HG03342 (cell line): ENCODE data around the gene CCDC186.
A peak's percentile ranks its signal among the peaks of the same experiment; 100 is the strongest.
"Not testable (repeated sequence)": the region's sequence is repeated elsewhere in the genome, so short reads cannot be mapped to it uniquely, and the experiment has no call there.

Experiments
- ATAC-seq: cut with Tn5 transposase; IDR thresholded peaks from one replicate; pipeline ENCODE4 v1.9.1; 2021; ENCODE audit warnings: mild to moderate bottlenecking, moderate library complexity; ENCODE audit not compliant: unreplicated experiment

Gene CCDC186

DNA sequence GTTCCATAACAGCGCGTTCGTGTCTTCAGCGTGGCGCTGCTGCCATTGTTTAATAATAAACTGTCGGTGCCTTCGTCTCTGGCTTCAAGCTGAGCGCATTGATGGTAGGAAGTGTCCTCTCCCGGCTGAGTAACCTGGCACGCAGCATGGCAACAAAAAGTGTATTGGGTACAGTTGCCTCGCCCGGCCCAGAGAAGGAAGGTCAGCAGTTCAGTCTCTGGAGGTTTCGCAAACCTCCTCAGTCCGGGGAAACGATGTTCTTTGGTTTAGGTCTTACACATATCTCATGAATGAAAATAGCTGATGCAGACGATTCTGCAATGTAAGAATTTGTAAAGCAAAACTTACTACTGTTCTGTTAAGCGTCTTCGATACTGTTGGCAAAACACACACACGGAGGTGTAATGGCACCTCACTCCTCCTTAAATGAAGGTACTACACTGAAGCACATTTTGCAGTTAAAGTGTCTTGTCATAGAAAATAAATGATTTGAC lies 739 bp upstream of the CCDC186 start:
- ATAC-seq, result no peak

DNA sequence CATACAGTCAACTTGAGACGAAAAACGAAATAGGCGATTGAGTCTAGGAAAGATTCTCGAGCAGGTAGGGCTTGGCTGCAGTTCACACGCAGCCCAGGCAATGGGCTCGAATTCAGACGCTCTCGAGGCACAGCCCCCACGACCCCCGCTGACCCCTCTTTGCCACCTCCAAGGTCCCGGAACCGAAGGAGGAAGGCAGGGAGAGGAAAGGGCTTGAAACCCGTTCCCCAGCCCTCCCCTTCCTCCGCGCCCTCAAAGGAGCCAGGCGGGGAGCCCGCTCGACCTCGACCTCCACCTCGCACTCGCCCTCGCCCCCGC lies 441 bp downstream of the CCDC186 start:
- ATAC-seq, result no peak

DNA sequence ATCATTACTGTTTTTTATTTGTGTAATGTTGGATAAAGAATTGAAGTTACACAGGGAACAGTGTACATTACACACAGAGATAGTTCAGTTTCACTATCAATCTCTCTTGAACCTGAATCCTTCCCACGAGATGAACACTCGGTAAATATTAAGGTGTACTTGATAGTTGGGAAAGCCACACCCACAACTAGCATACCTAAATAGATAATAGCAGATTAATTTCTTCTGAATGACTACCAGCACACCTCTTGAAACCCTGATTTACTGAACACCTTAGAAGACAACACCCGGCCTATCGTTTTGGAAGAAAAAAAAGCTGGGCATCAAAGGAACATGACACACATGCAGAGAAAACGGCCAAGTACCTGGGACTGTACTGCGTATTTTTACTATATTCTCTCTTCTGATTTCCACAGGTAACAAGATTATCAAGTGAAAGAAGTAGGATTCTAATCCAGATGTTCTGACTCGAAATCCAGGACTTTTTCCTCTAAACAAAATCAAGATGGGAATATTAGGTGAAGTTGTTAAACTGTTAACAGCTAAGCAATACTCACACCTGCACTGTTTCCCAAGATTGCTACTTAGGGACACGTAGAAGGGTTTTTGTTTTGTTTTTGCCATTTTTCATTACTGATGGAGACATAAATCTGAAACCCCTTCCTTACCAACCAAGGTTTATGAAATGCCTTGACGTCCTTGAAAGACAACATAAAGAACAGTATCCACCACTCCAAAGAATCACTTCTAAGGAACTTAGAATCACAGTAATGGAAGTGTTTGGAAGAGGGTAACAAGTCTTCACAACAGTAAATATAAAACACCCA lies 1.0 kb downstream of the CCDC186 start:
- no peak for ATAC-seq

DNA sequence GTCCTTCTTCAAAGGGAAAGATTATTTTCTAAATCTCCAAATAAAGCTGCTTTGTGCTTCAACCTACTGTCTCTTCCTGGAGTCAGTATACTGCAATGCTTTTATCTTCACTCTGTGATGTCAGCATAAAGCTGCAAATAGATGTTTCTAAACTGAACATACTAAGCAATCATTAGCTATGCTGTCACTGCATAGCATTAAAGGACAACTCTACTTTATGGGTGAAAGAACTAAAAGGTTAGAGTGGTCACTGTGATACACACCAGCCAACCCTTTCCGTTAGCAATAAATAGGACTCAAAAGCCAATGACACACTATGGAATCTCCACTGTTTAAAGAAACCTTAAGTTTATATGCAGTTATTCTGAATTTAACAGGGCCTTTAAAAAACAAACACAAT lies 1.8 kb downstream of the CCDC186 start:
- ATAC-seq, result no peak

DNA sequence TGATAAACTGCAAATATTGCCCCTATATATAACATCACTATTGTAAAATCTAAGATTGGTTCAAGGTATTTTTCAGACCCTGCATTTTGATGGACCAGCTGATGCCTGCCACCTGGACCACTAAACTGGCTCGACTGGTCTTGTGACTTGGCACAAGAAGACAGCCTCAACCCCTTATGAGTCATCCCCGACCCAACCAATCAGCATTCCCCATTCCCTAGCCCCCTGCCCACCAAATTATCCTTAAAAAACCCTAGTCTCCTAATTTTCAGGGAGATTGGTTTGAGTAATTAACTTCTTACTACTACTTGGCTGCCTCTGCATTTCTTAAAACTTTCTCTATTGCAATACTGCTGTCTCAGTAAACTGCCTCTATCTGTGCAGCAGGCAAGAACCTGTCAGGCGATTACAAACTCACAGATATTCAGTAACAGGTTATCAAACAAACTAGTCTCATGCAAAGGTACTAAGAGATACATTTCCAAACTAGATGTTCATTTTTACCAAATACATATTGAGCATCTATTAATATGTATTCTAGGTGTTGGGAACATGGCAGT lies 5.5 kb downstream of the CCDC186 start:
- no peak for ATAC-seq

DNA sequence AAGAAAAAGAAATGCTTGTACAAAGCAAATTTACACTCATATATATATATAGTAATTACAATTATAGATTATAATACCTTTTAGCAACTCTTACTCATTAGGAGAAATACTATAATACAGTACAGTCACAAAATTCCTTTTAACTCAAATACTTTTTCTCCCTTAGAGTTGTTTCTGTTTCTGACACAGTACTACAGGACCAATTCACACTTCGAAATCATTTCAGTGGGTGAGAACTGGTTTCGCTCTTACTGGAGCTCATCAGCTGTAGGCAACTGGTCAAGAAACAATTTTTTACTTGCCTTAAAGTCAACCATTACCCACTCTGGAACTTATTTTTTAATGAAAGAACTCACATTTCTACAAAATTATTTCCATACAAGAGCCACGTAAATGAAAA lies 6.0 kb downstream of the CCDC186 start:
- no peak for ATAC-seq

DNA sequence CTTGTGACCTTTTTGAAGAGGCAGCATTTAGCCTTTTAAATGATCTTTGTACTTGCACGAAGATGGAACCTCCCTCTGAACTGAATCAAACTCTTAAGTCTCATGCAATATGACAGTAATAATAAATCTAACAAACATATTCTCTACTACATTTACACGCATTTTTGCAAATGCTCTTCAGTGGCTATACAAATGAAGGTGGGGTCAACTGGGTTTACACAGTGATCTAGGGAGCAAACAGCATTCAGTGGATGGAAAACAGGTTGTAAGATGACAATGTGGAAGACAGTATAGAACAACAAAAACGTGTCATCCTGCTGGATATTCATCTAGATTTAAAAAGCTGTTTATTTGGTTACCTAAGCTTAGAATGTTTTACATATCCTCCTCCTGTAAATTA lies 7.5 kb downstream of the CCDC186 start:
- ATAC-seq, result no peak

DNA sequence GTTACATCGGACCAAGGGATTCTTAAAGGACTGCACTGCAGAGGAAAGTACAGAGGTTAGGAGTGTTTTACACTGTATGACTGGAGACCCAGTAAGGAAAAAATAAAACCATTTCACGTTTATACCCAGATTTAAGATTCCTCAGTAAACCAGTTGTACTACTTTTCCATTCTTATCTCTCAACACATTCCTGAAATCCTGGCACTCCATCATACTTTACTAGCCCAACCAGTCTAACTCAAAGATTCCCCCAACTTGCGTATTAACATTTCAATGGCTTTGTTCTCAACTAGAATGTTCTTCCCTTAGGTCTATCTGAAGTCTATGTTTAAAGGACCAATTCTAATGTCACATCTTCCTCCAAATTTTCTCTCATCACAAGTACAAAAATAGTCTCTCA lies 8.0 kb downstream of the CCDC186 start:
- no peak for ATAC-seq

DNA sequence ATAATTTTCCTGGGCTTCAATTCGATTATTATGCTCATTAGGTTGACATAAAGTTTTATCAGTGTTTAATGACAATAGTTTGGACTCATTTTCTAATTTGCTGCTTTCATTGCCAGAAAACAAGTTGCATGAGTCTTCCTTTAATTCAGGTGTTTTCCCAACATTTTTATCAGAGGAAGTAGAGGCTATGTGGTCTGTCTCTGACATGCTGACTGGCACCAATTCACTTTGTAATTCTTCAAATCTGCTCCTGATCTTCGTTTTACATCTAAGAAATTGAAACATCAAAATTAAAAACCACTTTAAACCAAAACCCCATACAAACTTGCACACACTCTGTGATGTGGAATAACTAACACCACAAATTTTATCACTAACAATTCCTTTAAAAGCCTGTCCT lies 10.9 kb downstream of the CCDC186 start:
- no peak for ATAC-seq

DNA sequence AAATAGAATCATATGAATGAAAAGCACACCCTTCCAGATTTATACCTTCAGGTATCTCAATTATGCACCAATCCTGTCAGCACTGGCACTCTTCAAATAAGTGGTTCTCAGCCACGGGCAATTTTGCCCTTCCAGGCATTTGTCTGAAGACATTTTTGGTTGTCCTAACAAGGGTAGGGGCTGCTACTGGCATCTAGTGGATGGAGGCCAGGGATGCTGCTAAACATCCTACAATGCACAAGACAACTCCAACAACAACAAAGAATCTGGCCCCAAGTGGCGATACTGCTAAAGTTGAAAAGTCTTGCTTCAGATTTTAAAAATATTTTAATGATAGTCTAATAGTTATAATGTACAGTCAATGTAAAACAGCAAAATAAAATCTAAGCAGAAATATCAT lies 16.1 kb downstream of the CCDC186 start:
- ATAC-seq, result no peak

DNA sequence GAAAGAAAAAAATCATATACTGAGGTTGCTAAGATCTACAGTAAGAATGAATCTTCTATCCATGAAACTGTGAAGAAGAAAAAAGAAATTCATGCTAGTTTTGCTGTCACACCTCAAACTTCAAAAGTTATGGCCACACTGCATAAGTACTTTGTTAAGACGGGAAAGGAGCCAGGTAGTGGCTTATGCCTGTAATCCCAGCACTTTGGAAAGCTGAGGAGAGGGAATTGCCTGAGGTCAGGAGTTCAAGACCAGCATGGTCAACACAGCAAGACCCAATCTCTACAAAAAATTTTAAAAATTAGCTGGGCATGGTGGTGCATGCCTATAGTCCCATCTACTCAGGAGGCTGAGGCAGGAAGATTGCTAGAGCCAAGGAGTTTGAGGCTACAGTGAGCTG lies 22.1 kb downstream of the CCDC186 start:
- ATAC-seq, result no peak

DNA sequence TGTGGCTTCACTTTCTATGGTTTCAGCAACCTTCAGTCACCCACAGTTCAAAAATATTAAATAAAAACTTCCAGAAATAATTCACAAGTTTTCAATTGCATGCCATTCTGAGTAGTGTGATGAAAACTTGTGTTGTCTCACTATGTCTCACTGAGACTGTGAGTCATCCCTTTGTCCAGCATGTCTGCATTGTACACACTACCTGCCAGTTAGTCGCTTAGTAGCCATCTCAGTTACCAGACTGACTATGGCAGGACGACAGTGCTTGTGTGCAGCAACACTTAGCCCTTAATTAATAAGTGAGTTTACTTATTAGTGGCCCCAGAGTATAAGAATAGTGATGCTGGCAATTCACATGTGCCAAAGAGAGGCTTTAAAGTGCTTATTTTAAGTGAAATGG lies 22.5 kb downstream of the CCDC186 start:
- no peak for ATAC-seq

DNA sequence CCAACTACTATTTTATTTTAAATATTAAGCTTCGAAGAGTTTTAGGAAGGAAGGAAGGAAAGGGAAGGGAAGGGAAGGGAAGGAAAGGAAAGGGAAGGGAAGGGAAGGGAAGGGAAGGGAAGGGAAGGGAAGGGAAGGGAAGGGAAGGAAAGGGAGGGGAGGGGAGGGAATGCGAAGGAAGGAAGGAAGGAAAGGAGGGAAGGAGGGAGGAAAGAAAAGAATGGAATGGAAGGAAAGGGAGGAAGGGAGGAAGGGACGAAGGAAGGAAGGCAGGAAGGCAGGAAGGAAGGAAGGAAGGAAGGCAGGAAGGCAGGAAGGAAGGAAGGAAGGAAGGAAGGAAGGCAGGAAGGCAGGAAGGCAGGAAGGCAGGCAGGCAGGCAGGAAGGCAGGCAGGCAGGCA lies 24.5 kb downstream of the CCDC186 start:
- not testable (repeated sequence) for ATAC-seq

DNA sequence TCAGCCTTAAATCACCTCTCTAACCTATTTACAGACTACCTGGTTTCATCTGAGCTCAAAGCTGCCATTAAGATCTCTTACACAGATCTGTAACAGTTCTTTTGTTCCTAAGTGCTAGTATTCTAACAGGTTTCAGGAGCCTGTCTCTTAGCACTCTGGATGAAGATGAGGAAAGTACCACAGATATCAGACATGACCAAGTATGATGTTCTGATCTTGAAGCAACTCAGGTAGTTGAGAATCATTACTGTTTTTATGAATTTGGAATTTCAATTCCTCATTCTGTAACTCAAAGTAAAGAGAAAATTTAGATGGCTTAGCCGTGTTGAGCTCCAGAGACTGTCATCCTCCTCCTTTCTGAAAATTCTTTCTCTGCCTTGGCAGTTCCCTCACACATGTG lies 30.8 kb downstream of the CCDC186 start:
- ATAC-seq, result no peak

DNA sequence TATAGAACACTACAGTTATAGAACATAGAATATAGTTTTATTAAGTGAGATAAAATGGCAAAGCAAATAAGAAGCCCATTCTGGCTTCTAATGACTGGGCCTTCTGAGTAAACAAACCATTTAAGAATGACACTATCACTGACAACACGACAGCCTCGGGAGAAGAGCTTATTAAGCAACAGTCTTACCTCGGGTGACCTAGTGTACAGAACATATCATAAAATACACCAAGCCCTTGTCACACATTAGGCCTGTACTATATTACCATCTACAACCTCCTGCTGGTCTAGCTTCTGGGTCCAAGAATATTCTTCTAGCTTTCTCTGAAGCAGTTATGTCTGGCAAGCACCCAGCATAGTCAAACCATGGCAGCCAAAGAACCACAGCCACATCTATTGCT lies 32.0 kb downstream of the CCDC186 start:
- no peak for ATAC-seq

DNA sequence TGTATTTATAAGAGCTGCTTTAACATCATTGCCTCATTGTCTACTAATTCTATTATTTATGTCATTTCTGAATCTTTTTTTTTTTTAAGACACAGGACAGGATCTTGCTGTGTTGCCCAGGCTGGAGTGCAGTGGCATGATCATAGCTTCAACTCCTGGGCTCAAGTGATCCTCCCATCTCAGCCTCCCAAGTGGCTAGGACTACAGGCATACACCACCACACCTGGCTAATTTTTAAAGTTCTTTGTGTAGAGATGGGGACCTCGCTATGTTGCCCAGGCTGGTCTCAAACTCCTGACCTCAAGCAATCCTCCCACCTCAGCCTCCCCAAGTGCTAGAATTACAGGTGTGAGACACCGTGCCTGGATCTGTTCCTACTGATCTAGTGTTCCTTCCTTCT lies 33.2 kb downstream of the CCDC186 start:
- ATAC-seq, result not testable (repeated sequence)

DNA sequence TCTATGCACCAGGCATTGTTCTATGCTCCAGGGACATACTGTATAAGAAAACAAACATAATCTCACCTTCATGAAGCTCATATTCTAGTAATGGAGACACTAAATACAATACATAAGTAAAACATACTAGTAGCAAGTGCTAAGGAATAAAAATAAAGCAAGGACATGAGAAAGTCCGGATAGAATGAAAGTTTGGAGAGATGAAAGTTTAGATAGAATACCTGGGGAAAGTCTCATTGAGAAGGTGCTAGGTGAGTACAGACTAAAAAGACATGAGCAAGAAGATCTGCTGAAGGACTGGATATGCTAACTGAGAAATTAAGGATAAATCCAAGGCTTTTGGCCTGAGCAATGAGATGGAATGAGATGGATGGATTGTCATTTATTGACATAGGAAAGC lies 34.0 kb downstream of the CCDC186 start:
- ATAC-seq, result no peak

DNA sequence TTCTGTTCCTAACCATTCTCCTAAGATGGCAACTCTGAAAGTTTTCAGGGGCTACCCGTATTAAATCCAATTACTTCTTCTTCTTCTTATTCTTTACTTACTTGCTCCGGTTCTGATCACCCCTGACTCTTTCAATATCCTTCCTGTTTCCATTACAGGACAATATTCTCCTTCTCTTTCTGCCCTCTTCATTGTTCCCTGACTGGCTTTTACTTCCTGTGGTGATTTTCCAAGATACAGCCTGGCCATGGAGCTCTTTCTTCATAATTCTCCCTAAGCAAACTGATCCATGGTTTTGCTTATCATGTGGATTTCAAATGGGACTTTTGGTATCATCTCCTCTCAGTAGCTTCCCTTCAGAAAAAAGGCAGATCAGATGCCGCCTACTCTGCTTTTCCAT lies 35.4 kb downstream of the CCDC186 start:
- ATAC-seq, result no peak

DNA sequence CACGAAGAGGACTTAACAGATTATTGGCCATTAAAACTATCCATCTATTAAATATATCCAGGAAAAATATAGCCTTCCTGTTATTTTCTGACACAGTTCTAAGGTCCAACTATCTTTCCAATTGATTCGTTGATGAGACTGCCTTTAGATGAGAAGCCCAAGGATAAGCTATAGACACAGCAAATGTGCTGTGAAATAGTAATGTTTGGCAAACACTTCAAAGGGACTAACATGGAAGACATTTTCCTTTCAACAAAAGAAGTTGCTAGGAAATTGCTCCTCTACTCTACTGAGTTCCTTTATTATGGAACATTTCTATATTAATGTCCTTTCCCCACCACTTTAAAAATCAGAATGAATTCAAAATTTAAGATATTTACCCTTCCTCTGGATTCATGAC lies 38.5 kb downstream of the CCDC186 start:
- no peak for ATAC-seq

DNA sequence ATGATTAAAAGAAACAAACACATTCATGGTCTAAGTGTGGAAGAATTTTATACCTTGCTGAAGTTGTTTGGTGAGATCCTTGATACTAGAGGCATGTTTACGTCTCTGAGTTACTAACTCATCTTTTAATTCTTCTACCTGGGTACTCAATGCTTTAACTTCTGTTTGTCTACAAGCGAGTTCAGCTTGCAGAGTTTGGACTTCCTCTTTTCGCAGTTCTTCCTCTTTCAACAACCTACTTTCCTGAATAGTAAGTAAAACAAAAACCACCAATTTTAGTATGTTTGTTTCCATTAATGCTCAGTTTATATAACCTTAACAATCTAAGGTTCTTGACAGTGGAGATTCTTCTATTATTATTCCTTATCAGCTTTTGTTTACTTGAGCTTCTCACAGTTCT lies 42.9 kb downstream of the CCDC186 start:
- peak; percentile 79 for ATAC-seq

DNA sequence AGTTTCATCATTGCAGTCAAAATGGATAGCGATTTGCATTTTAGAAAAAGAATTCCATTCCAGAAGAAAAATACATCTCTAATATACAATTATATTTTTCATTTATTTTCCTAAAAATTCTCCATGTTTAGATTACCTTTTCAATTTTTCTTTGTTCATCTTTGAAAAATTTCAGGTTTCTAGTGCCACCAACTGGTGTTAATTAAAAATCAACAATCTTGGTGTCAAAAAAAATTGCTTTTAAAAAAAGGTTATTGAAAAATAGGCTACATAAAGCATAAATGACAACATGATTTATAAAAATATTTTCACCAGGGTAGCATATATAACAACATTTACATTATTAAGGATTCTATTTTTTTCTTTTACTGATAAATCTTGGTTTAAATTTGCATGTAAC lies 53.0 kb downstream of the CCDC186 start:
- no peak for ATAC-seq

DNA sequence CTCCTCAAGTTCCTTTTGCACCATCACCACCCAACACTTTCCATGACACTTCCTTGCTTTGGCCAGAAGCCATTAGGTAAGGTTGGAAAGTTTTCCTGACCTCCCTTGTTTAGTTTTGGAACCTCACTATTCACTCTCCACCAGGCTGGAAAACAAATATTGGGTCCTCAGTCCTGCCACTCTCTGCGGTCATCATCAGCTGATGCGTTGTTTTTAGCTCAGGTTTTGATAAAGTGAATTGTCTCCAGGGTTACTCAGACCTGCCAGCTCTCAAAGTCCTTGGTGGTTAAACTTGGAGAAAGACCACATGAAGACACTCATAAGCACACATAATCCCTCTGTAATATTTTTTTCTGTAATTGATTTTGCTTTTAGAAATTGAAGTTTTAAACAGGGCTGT lies 55.5 kb downstream of the CCDC186 start:
- ATAC-seq, result no peak

DNA sequence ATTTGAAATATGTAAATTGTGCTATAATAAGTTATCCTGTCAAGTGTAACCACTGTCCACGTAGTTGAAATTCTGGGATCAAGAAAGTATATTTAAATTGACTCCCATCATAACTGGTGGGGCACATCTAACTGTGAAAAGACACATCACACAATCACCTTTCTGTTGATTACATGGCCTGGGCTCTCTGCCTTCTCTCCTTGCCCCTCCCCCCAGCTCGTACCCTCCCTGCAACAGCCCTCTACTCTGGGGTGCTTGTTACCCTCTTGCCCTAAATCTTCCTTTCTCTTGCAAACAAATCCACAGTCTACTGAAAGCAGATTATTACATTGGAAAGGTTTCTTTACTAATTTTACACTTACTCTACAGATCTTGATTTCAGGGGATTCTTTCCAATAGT lies 56.3 kb downstream of the CCDC186 start:
- no peak for ATAC-seq
